Gastrocnemius medialis (tissue), 4 donors: Measurements from ENCODE around the gene EGR1. TPM values are rescaled to one million over a fixed set of nuclear protein-coding genes. Genes with fewer than 3 reads are reported as not detected.

Source experiments
- ATAC-seq, 2 donors: fragments of 150-250 bp; one replicate each; pipeline ENCODE4 v1.9.1; 2016
- DNase-seq, 2 donors: peaks; one replicate each; pipeline ENCODE4 v3.0.0-alpha.2; 2019
- H3K27ac ChIP-seq, 4 donors: fragments of 200-600 bp; sonication (generic); 1 replicate in 1 of 4; 2 replicates in 3 of 4; pipeline ENCODE4 v1.5.1; 2016 to 2018; ENCODE audit warnings: mild to moderate bottlenecking in 2 of 4, moderate library complexity in 1 of 4
- H3K27me3 ChIP-seq, 3 donors: fragments of 200-600 bp; sonication (generic) in 2 of 3; 1 replicate in 1 of 3; 2 replicates in 2 of 3; pipeline versions ENCODE4 v1.5.1 to v1.6.0; 2016 to 2019; ENCODE audit warnings: mild to moderate bottlenecking in 1 of 3, moderate library complexity in 1 of 3
- H3K36me3 ChIP-seq, 2 donors: fragments of 200-600 bp; sonication (generic) in 1 of 2; one replicate each; pipeline ENCODE4 v1.5.1; 2017 to 2018
- H3K4me1 ChIP-seq, 2 donors: fragments of 200-600 bp; sonication (generic) in 1 of 2; one replicate each; pipeline ENCODE4 v1.5.1; 2016 to 2017; ENCODE audit warnings: mild to moderate bottlenecking in 2 of 2
- H3K4me3 ChIP-seq, 4 donors: fragments of 200-600 bp; sonication (generic) in 3 of 4; 1 replicate in 1 of 4; 2 replicates in 3 of 4; pipeline ENCODE4 v1.5.1; 2016 to 2019; ENCODE audit warnings: mild to moderate bottlenecking in 2 of 4
- H3K9me3 ChIP-seq, 3 donors: fragments of 200-600 bp; sonication (generic) in 2 of 3; 1 replicate in 1 of 3; 2 replicates in 2 of 3; pipeline ENCODE4 v1.5.1; 2016 to 2019
- POLR2A ChIP-seq, 2 donors: fragments of 450-650 bp; IDR thresholded peaks; one replicate each; pipeline ENCODE4 v1.6.1; 2017; ENCODE audit warnings: antibody characterized with exemption in 2 of 2, mild to moderate bottlenecking in 2 of 2, moderate library complexity in 2 of 2
- in situ Hi-C, 4 donors: fragments of 200-750 bp; cut with MboI; loops; one replicate each; pipeline versions ENCODE4 v1.15.0 to v1.8.0; 2017; ENCODE audit warnings: low sequenced_read_pairs in 4 of 4
- intact Hi-C: fragments of 100-400 bp; cut with DNase I; formaldehyde crosslinking; loops from one replicate; pipeline ENCODE4 v1.15.1; 2023; ENCODE audit warnings: low total_unique reads
- total RNA-seq, 4 donors: library from RNA; depleted of rRNA; stranded (reverse); fragments of >200 nt; gene quantifications; one replicate each; pipeline versions ENCODE4 v1.1.0 to v1.2.3, GENCODE V29; 2016
- TF ChIP-seq, protein P1 (sequence below), 5 experiments: fragments of 450-650 bp in 3 of 5; fragments of 200-600 bp in 2 of 5; sonication (generic) in 2 of 5; IDR thresholded peaks in 4 of 5; conservative IDR thresholded peaks in 1 of 5; 1 replicate in 4 of 5; 2 replicates in 1 of 5; pipeline ENCODE4 v1.5.1; 2016 to 2019; ENCODE audit warnings: antibody characterized with exemption in 5 of 5, mild to moderate bottlenecking in 3 of 5, moderate library complexity in 3 of 5

Gene EGR1
- total RNA-seq, 4 donors from 2014 or later, result 1.1 to 16.4 (median 7.2) TPM

GRCh38 chr5:138457531-138458275, 7.6 kb upstream of the EGR1 start:
- Histone ChIP-seq H3K36me3 (no peaks in the 10 kb centered on the region), H3K4me3 (no peak overlapping the region), H3K27ac (no peak overlapping the region), H3K4me1 (no peaks in the 10 kb centered on the region), H3K9me3 (no peaks in the 10 kb centered on the region), H3K27me3 (no peaks in the 10 kb centered on the region)
- DNase-seq, result no peak
- in situ Hi-C loops (no loop called here), intact Hi-C loops (no loop called here)
- TF ChIP-seq, protein P1, sequence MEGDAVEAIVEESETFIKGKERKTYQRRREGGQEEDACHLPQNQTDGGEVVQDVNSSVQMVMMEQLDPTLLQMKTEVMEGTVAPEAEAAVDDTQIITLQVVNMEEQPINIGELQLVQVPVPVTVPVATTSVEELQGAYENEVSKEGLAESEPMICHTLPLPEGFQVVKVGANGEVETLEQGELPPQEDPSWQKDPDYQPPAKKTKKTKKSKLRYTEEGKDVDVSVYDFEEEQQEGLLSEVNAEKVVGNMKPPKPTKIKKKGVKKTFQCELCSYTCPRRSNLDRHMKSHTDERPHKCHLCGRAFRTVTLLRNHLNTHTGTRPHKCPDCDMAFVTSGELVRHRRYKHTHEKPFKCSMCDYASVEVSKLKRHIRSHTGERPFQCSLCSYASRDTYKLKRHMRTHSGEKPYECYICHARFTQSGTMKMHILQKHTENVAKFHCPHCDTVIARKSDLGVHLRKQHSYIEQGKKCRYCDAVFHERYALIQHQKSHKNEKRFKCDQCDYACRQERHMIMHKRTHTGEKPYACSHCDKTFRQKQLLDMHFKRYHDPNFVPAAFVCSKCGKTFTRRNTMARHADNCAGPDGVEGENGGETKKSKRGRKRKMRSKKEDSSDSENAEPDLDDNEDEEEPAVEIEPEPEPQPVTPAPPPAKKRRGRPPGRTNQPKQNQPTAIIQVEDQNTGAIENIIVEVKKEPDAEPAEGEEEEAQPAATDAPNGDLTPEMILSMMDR (IDR thresholded peaks at IDR 0.05 in 4 of 5, conservative IDR thresholded peaks at IDR 0.05 in 1 of 5), result no peak
- no peak for ATAC-seq

DNA sequence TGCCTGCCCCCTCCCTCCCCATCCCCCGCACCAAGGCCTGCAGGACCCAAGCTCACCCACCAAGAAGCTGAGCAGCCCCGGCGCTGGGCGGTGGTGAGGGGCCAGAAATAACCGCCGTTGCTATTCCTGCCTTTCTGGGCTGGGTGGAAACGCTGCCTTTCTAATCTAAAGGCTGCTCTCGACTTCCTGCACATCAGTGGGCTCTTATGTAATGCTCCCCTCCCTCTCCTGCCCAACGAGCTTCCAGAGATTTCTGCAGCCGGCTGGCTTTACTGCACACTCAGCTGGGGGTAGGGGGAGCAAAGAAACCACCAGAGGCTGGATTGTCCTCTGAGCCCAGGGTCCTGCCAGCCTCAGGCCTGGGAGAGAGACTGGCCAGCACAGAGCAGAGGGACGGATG, 6.9 kb upstream of the EGR1 start:
- no peak for DNase-seq
- H3K27me3 ChIP-seq, result no peaks in the 10 kb centered on the region
- TF ChIP-seq, protein P1 (IDR thresholded peaks at IDR 0.05 in 4 of 5, conservative IDR thresholded peaks at IDR 0.05 in 1 of 5), result no peak
- no peak for TF ChIP-seq POLR2A (IDR thresholded peaks at IDR 0.05)
- no peak overlapping the region for H3K4me3 ChIP-seq
- H3K36me3 ChIP-seq, result no peaks in the 10 kb centered on the region
- intact Hi-C loops (no loop called here), in situ Hi-C loops (no loop called here)
- H3K4me1 ChIP-seq, result peaks cover 3 to 4% of the 10 kb centered on the region in 2 donors
- H3K27ac ChIP-seq, result no peak overlapping the region
- ATAC-seq, result no peak
- no peaks in the 10 kb centered on the region for H3K9me3 ChIP-seq

- no peaks in the 10 kb centered on the region for H3K27me3 ChIP-seq
- intact Hi-C loops, result no loop called here
- in situ Hi-C loops, result no loop called here
- H3K36me3 ChIP-seq, result no peaks in the 10 kb centered on the region
- DNase-seq, result no peak
- no peak for ATAC-seq
- H3K4me1 ChIP-seq, result peaks cover 8% of the 10 kb centered on the region in 2 donors
- no peak overlapping the region for H3K4me3 ChIP-seq
- no peak overlapping the region for H3K27ac ChIP-seq
- no peaks in the 10 kb centered on the region for H3K9me3 ChIP-seq
- no peak for TF ChIP-seq POLR2A (IDR thresholded peaks at IDR 0.05)
- TF ChIP-seq, protein P1 (IDR thresholded peaks at IDR 0.05 in 4 of 5, conservative IDR thresholded peaks at IDR 0.05 in 1 of 5), result no peak
Observed at GRCh38 chr5:138458856-138459255, 6.4 kb upstream of the EGR1 start.

GRCh38 chr5:138459311-138459933, 5.9 kb upstream of the EGR1 start:
- H3K4me3 ChIP-seq, result no peak overlapping the region
- TF ChIP-seq, protein P1 (IDR thresholded peaks at IDR 0.05 in 4 of 5, conservative IDR thresholded peaks at IDR 0.05 in 1 of 5), result no peak
- no peak for TF ChIP-seq POLR2A (IDR thresholded peaks at IDR 0.05)
- no peaks in the 10 kb centered on the region for H3K27me3 ChIP-seq
- H3K9me3 ChIP-seq, result no peaks in the 10 kb centered on the region
- DNase-seq (no peak), ATAC-seq (no peak)
- in situ Hi-C loops, result no loop called here
- no peak overlapping the region for H3K27ac ChIP-seq
- intact Hi-C loops, result no loop called here
- peaks cover 8% of the 10 kb centered on the region in 2 donors for H3K4me1 ChIP-seq
- H3K36me3 ChIP-seq, result no peaks in the 10 kb centered on the region
